ENCODE measurements around the gene CHST7.
A peak's percentile ranks its signal among the peaks of the same experiment; 100 is the strongest.

Gene CHST7

DNA sequence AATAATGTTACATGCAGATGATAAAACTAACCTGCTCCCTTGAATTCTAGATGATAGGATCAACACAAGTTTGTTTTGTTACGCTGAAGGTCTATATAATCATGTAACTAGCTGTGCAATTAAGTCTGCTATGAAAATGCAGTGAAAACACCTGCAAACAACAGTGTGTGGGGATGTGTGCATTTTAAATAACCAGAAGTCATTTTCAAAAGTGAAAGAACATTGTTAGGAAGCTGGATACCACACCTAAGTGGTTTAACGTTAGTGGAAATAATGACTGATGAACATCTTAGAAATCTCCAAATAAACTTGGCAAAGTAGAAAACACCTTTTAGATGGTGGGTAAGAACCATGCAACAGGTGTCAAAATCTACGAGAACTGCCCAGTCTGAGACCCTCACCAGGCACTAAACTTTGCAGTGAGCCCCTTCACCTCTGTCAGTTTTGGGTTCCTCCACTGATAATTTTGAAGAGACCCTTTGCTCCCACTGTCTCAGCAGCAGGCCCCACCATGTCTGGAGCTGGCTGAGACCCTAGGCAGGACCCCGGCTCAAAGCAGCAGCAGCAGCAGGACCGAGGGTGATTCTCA, 36.6 kb downstream of the CHST7 start:
- DNase-seq (ENCODE audit: low spot score) = no peak

- no peak for DNase-seq (ENCODE audit: low spot score)
Measured at GRCh38 chrX:46611658-46612362, 38.2 kb downstream of the CHST7 start.

DNA sequence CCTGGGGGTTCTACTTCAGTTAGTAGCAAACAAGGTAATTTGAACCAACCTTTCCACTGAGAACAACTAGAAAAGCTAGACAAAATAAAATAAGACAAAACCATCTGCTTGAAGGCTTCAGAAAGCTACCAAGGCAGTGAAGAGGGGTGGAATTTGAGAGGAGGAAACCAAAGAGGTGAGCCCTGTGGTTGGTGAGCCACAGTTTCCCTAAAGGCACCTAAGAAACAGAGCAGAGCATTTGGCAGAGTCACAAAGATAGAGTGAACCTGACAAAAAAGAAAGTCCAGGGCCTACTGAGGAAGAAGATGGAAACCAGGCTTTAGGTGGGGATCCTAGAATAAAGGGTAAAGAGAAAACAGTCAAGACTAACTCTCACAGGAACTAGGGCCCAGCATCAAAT, 44.3 kb downstream of the CHST7 start:
- no peak for DNase-seq (ENCODE audit: low spot score)

- DNase-seq (ENCODE audit: low spot score) = no peak
Measured at GRCh38 chrX:46618947-46619346, 45.4 kb downstream of the CHST7 start.

DNA sequence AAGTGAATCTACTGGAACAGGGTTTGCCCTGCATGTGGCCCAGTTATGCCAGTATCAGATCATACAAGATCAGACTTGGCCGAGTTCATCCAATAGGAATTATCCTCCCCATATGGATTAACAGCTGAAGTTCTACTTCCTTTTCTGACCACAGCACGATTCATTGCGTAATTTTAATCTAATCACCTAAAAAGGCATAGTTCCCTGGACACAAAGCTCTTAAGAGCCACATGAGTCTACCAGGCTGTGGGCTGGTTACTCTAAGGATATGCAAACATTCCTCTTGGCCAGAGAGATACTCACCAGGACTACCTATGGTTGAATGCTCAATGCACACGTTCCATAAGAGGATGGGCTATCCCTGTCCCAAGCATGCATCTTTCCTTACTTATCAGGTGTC, 46.9 kb downstream of the CHST7 start:
- no peak for DNase-seq (ENCODE audit: low spot score)

DNA sequence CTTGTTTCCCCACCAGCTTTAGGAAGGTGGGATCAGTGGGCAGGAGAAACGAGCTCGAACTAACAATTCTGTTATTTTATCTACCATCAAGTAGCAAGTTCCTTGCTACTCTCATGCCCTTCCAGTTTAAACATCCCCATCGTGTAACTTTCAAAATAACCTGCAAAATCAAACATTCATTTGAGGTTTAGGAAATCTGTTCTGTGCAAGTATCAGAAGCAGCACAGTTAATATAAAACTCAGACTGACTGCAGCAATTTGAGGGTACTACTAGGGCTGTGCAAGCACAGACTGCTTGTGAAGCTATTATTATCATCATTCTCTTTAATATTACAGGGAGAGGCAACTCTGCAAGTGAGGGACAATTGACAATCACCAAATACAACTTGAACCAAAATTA, 48.0 kb downstream of the CHST7 start:
- DNase-seq (ENCODE audit: low spot score) = no peak

DNA sequence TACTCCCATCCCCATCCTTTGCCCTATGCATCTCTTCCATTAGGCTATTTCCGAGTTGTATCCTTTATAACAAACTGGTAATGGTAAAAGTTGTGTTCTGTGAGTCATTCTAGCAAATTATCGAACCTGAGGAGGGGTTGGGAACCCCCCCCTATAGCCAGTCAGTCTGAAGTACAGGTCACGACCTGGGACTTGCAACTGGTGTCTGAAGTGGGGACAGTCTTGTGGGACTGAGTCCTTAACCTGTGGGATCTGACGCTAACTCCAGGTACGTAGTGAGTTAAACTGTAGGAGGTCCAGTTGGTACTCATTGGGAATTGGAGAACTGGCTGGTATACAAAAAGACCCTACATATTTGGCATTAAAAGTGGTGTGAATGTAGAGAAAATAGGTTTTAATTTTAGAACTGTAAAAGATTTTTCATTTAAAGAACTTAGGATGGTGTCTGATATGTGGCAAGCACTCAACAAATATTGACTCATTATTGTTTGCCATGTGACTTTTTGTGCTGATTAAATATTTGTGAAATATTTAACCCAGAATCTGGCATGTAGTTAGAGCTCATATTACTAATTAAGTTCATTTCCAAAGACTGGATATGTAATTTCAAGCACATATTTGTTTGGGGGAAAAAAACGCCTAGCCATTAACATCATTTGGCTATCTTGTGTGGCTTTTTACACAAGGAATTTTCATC, 50.7 kb downstream of the CHST7 start:
- no peak for DNase-seq (ENCODE audit: low spot score)

GRCh38 chrX:46626566-46626965, 53.0 kb downstream of the CHST7 start:
- DNase-seq (ENCODE audit: low spot score) = no peak

GRCh38 chrX:46627062-46627461, 53.5 kb downstream of the CHST7 start:
- no peak for DNase-seq (ENCODE audit: low spot score)

GRCh38 chrX:46627711-46628419, 54.3 kb downstream of the CHST7 start:
- no peak for DNase-seq (ENCODE audit: low spot score)

DNA sequence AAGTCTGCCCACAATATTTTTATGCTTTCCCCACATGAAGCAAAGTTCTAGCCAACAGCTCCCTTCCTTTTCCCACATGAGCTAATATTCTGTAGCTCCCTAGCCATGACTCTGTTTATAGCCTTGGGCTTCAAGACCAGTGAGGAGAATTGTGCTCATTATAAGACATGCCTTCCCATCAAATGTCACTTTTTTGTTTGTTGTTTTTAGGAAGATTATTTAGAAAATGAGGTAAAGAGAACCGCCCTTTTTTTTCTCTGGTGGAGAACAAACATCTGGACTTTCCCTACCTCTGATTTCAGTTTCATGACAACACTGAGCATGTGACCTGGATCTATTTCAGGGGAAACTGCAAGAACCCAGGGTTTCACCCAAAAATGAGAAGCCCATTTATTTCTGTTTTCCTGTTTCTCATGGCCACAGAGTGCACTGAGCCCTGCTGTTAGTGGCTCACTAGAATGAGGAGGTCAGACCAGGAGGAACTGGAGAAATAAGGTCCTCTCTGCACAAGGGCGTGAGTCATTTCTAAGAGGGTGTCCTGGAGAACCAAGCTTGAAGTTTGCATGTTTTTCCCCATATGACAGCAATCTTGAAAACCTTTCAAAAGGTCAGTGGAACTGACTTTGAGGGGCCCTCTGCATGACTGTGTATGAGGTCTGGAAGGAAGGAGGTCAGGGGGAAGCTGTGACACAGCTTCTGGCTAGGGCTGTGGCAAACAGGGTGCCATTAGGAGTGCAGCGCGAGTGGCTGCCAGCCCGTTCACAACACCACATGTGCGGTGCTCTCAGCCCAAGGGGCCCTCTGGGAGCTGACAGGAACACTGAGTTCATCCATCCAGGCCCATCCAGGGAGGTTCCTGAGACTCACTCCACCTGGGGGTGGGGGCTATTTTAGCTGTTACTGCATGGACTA, 55.2 kb downstream of the CHST7 start:
- DNase-seq (ENCODE audit: low spot score) = no peak

DNA sequence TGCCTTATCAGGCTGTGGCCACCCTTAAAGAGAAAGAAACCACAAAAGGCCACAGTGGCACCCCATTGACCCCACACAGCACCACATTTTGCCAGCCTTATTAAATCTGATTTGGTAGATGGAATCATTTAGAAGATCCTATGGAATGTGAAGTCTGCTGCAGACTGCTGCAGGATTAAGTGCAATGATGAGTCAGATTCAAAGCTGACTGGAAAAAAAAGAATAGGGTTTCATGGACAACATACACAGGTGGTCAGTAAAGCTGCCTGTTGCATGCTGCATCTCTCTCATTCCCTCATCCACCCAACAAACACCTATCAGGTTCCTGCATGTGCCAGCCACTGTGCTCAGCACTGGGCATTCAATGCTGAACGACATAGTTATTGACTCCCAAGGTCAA, 56.6 kb downstream of the CHST7 start:
- no peak for DNase-seq (ENCODE audit: low spot score)

GRCh38 chrX:46634577-46634976, 61.0 kb downstream of the CHST7 start:
- no peak for DNase-seq (ENCODE audit: low spot score)

DNA sequence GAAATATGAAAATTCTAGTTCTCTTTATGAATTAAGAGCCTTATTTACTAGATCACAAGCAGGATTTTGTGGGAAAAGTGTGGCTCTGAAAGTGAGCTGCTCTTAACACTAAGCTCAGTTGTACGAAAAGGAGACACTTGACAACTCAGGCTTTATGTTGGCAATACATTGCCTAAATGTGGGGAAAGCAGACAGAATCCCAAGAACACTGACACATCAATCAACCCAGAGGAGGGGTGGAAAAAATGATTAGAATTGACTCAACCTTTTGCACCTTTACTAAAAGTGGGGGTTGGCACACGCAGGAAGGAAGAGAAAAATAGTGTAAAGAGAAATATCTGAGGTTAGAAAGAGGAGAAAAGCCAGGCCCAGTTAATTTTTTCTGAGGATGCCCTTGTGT, 61.6 kb downstream of the CHST7 start:
- no peak for DNase-seq (ENCODE audit: low spot score)

DNA sequence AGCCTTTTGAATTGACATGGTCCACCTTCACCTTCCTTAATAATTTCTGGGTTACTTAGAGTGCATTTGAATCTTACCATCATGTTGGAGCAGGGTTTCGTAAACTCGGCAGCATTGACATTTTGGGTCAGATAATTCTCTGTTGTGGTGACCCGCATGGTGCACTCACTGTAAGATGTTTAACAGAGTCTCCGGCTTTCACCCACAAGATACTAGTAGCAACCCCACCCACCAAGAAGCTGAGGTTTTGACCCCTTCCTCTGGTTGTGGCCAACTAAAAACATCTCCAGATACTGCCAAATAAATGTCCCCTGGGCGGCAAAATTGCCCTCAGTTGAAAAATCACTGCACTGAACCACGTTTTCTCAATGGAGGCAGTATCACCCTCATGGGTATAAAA, 62.7 kb downstream of the CHST7 start:
- no peak for DNase-seq (ENCODE audit: low spot score)

DNA sequence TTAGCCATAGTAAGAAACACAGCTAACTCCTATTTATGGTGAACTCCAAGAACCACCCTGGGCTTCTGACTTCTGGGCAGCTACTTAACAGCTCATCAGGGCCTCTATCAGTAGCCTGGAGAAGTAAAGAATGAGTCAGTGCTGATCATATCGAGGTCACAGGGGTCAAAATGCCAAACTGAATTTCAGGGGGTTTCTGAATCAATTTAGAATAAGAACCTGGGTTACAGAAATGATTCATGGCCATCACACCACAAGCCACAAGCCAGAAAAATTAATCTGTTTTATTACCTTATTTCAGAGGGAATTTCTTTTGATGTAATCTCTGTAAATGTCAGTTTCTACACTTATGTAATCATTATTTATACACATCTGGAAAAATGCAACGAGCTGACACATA, 64.4 kb downstream of the CHST7 start:
- DNase-seq (ENCODE audit: low spot score) = no peak

DNA sequence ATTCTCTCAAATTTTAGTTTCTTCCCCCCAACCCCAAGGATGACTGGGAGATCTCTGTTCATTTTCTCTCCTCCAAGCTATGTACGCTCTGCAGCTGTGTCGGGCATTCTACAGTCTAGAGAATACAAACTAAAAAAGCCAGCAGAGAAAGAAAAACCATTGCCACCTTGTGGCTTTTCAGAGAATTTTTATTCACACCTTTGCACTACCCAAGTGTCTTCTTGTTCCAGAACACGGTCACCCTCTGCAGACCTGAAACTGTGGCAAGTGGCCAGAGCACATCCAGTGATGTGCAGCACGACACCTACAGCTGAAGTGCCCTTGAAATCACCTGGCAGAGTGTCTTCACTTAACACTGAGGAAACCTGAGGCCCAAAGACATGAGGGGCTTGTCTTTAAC, 68.6 kb downstream of the CHST7 start:
- peak; percentile 7 for DNase-seq (ENCODE audit: low spot score)

GRCh38 chrX:46643636-46644035, 70.1 kb downstream of the CHST7 start:
- no peak for DNase-seq (ENCODE audit: low spot score)

GRCh38 chrX:46645614-46646013, 72.0 kb downstream of the CHST7 start:
- no peak for DNase-seq (ENCODE audit: low spot score)

- no peak for DNase-seq (ENCODE audit: low spot score)
Measured at GRCh38 chrX:46647251-46647650, 73.7 kb downstream of the CHST7 start.
